PFSK-1 (cell line): ENCODE measurements around the gene TPH1.

Experiments used
- FOXP2 ChIP-seq: optimal IDR thresholded peaks from 2 replicates; pipeline ENCODE3; 2011; ENCODE audit warnings: borderline replicate concordance, control low read depth, inconsistent platforms; ENCODE audit not compliant: insufficient read depth; ENCODE audit errors: extremely low read length, extremely low read depth
- POLR2AphosphoS5 ChIP-seq: IDR thresholded peaks from 2 replicates; pipeline ENCODE4 v1.6.1; 2012; ENCODE audit warnings: low read depth, mild to moderate bottlenecking, control low read depth, low read length, moderate library complexity
- REST ChIP-seq, 2 experiments: IDR thresholded peaks; 2 replicates each; pipeline versions ENCODE4 v1.6.1 to v1.8.0; 2011 to 2012; ENCODE audit warnings: low read depth in 2 of 2, low read length in 2 of 2, control low read depth in 1 of 2, inconsistent platforms in 1 of 2, mild to moderate bottlenecking in 1 of 2, moderate library complexity in 1 of 2; ENCODE audit not compliant: insufficient read depth in 1 of 2
- SIN3A ChIP-seq: IDR thresholded peaks from 2 replicates; pipeline ENCODE4 v1.6.1; 2012; ENCODE audit warnings: mild to moderate bottlenecking, low read length, moderate library complexity, borderline replicate concordance; ENCODE audit not compliant: insufficient read depth
- TAF1 ChIP-seq: IDR thresholded peaks from 2 replicates; pipeline ENCODE4 v1.6.1; 2012; ENCODE audit warnings: low read length, control low read depth, borderline replicate concordance; ENCODE audit not compliant: insufficient read depth

GRCh38 chr11:18088966-18089365, 42.9 kb upstream of the TPH1 start:
- TF ChIP-seq POLR2AphosphoS5 (no peak), TAF1 (no peak), SIN3A (no peak), REST (IDR thresholded peaks at IDR 0.05; ENCODE audit: insufficient read depth in 1 of 2, low read depth in 2 of 2, low read length in 2 of 2) (no peak), FOXP2 (no peak)
